GM19023 (cell line): ENCODE data around the gene MYADML2.
"Not testable (repeated sequence)": the region's sequence is repeated elsewhere in the genome, so short reads cannot be mapped to it uniquely, and the experiment has no call there.

Experiments used
- ATAC-seq: cut with Tn5 transposase; IDR thresholded peaks from one replicate; pipeline ENCODE4 v1.9.1; 2021; ENCODE audit warnings: mild to moderate bottlenecking, moderate library complexity; ENCODE audit not compliant: unreplicated experiment

MYADML2 gene

DNA sequence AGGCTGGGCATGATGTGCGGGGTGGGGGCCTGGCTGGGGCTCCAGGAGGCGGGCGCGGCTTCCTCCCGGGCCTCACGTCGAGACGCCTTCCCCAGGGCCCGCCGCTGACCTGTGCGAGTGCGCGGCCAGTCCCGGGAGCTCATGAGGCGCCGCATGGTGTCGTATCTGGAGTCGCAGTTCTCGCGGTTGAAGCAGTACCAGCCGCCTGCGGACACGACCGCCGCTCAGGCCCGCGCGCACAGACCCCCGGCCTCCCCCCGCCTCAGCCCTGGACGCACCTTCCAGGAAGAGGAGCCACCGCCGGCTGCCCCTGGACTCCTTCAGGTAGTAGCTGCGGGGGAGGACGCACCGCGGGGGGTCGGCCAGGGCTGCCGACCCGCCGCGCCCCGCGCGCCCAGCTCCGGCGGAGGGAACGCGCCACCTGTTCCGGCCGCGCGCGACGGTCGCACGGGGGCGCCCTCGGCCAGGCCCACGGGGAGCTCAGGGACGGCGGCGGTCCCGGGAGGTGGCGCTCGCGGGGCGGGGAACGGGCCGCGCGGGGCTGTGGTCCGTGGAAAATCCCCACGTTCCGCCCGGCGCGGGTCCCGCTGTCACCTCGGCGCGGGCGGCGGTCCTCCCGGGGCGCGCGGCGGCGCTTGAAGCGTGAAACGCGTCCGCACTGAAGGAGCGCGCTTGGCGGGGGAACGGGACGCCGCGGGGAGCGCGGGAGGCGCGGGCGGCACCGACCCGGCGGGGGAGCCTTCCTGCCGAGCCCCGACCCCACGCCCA, 12.5 kb upstream of the MYADML2 start:
- ATAC-seq = peak; percentile 62

DNA sequence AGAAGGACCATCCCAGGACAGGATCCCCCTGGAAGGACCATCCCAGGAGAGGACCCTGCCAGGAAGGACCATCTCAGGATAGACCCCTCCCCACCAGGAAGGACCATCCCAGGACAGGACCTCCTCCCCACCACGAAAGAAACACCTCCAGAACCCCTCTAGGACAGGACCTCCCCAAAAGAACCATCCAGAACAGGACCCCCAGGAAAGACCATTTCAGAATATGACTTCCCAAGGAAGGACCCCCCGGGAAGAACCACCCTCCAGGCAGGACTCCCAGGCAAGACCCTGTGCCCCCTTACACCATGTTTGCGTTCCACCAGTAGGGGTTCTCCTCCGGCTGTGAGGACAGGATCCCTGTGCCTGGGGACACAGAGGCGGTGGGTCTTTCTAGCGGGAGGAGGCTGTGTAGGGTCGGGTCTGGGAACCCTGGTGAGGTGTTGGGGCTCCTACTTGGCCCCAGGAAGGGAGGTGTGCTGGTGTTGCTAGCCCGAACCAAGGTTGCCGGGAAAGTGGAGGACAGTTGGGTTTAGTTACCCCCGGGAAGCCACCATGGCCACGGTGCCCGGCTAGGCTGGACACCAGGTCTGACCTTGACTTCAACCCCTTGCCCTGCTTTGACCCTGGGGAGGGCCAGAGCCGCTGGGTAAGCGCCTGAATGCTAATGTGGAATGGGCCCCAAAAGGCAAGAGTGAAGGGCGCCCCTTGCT, 11.8 kb upstream of the MYADML2 start:
- ATAC-seq = no peak

DNA sequence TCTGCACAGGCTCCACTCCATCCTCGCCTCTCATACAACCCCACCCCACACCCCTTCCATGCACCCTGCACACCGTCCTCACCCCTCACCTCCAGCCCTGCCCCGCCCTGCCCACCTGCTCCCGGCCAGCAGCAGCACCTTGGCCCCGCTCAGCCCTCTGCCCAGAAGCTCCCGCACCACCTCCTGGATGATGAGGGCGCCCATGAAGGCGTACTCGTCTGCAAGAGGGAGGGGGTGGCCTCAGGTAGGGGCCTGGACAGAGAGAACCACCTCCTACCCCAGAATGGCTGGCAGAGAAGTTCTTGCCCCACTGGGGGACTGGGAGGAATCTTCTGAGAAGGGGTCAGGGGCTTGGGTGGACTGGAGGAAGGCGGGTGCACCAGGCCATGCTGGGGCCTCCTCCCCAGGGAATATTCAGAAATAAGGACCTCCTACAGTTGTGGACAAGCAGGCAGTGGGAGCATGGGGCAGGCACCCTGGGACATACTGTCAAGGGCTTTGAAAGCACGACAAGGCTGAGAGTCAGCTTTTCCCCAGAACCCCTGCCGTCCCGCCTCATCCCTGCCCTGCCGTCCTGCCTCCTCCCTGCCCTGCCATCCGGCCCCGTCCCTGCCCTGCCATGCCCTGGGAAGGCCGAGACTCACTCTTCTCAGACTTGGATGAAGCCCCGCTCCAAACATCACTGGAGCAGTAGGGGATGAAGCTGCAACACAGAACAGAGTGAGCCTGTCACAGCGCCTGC, 10.8 kb upstream of the MYADML2 start:
- no peak for ATAC-seq

DNA sequence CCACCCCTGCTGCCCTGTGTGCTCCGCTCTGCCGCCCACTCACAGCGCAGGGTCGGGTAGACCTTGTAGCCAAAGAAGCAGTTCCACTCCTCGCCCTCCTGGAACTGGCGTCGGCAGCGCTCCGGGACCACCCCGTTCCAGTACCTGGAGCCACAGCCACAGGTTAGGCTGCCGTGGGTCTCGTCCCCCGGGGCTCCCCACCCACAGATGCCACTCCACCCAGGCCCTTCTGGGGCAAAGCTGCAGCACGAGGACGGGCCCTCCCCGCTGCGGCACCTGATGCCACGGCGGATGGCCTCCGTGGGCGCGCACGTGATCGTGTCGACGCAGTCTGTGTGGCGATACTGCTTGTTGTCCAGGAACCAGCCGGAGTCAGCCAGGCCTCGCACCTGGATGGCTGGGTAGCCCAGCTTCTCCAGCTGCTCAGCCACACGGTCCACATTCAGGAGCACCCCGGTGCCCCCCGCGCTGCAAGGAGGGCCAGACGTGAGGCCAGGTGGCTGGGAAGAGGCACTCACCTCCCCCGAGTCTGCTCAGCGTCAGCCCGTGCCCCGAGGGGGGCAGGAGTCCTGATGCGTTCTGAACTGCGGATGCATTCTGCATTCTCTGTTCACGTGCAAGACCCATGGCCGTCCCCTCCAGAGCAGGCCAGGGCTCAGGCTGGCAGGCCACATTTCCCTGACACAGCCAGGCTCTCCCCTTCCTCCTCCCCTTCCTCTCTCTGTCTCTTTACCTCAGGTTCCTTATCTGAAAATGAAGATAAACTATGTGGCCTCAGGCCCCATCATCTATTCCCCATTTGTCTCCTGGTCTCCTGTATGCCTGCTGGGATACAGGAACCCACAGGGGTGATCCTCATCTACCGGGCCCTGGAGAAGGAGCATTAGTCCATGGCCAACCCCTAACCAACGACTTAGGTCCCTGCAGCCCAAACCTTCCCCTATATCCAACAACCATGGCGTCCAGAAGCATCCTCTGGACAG, 9.9 kb upstream of the MYADML2 start:
- no peak for ATAC-seq

DNA sequence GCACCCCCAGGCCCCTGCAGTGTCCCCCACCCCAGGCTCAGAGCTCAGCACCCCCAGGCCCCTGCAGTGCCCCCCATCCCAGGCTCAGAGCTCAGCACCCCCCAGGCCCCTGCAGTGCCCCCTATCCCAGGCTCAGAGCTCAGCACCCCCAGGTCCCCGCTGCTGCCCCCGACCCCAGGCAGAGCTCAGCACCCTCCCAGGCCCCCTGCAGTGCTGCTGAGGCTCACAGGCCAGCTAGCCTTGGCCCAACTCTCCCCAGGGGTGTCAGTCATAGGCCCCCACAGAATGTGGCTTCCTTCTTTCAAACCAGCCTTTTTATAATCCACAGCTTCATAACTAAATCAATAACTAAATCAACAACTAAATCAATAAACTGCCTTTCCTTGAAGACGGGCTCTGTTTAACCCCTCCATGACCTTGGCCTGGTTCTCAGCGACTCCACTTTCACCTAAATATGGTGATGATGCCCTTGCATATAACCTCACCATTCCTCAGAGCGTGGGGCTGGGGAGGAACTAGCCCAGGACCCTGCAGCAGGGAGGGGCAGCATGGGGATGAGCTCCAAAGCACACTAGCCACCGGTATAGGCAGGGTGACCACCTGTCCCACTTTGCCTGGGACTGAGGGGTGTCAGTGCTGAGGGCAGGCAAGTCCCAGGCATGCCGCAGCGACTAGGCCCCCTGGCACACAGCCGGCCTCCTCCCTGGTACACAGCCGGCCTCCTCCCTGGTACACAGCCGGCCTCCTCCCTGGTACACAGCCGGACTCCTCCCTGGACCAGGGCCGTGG, 8.9 kb upstream of the MYADML2 start:
- ATAC-seq = no peak

DNA sequence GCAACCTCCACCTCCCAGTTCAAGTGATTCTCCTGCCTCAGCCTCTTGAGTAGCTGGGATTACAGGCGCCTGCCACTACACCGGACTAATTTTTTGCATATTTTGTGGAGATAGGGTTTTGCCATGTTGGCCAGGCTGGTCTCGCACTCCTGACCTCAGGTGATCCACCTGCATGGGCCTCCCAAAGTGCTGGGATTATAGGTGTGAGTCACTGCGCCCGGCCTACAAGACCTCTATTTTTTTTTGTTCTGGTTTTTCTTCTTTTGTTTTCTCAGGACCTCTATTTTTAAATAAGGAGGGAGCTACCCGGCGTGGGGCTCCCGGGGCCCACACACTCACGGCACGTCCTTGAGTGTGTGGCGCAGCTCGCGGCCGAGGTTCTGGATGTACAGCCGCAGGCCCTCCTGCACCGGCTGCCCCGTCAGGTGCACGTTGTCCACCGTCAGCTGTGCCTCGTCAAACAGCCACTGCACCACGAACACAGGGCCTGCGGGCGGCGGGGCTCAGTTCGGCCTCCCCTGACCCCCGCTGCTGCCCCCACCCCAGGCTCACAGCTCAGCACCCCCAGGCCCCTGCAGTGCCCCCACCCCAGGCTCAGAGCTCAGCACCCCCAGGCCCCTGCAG, 8.1 kb upstream of the MYADML2 start:
- ATAC-seq = no peak

DNA sequence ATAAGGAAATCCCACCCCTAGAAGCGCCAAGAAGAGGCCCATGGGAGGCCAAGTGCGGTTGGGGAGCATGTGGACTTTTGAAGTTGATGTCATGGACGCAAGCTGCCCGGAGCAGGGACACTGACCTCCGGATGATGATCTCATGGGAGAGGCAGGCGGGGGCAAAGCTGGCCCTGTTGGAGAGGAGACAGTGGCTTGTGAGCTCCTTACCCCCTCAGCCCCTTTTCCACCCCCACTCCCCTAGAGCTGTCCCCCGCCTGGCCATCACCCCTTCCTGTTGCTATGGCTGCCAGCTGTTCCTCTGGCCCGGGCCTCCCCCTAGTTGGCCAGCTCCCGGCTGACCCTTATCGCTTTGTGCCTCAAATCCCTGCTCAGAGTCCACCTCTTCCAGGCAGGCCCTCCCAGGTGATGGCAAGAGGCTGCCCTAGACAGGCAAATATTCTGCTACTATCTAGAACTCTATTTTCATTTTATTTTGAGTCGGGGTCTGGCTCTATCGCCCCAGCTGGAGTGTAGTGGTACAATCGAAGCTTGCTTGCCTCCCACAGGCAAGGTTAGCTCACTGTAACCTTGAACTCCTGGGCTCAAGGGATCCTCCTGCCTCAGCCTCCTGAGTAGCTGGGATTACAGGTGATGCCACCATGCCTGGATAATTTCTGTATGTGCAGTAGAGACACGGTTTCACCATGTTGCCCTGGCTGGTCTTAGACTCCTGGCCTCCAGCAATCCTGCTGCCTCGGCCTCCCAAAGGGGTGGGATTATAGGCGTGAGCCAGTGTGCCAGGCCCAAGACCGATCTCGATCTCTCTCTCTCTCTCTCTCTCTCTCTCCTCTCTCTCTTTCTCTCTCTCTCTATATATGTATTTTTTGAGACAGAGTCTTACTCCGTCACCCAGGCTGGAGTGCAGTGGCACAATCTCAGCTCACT, 7.4 kb upstream of the MYADML2 start:
- no peak for ATAC-seq

DNA sequence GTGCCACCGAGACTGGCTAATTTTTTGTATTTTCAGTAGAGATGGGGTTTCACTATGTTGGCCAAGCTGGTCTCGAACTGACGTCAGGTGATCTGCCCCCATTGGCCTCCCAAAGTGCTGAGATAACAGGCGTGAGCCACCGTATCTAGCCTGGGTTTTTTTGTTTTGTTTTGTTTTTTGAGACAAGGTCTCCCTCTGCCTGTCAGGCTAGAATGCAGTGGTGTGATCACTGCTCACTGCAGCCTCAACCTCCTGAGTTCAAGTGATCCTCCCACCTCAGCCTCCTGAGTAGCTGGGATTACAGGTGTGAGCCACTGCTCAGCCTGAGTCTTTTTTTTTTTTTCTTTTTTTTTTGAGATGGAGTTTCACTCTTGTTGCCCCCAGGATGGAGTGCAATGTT, 6.4 kb upstream of the MYADML2 start:
- not testable (repeated sequence) for ATAC-seq

DNA sequence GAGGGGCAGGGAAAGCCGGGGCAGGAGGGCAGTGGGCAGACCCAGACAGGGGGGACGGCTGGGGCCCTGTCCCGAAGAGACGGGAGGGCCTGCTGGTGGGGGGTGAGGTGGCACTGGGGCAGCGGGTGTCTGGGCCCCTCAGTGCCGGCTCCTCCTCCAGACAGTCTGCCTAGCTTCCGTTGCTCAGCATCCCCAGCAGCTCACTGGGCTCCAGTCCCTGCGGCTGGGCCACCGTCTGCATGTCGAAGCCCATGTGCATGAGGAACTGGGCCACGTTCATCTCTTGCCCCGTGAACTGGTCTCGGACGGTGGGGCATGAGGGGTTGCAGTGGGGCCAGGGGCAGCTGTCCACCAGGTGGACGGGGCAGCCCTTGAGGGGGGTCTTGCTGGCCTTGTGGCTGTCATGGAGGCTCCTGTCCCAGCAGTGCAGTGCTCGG, 5.8 kb upstream of the MYADML2 start:
- no peak for ATAC-seq

DNA sequence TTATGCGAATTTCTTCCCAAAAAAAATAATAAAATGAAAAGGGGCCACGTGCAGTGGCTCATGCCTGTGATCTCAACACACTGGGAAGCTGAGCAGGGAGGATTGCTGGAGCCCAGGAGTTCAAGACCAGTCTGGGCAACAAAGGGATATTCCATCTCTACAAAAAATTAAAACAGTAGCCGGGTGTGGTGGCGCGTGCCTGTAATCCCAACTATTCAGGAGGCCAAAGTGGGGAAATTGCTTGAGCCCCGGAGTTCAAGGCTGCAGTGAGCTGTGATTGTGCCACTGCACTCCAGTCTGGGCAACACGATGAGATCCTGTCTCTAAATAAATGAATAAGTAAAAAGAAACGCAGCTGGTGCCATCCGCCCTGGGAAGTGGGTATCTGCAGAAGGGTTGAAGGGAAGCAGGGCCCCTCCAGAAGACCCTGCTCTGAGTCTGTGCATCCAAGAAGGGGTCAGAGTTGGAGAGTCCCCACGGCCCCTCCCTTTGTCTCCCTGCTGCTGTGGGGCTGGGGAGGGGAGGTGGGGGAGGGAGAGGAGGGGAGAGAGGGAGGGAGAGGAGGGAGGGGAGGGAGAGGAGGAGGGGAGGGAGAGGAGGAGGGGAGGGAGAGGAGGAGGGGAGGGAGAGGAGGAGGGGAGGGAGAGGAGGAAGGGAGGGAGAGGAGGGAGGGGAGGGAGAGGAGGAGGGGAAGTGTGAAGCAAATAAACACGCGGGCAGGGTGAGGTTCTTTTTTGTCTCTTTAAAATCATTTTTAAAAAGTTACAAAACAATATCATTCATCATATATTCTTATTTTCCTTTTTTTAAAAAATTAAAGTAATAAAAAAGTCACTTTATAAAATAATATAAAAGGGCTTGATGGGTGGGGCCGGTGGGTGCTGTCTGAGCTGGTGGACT, 5.0 kb upstream of the MYADML2 start:
- no peak for ATAC-seq

DNA sequence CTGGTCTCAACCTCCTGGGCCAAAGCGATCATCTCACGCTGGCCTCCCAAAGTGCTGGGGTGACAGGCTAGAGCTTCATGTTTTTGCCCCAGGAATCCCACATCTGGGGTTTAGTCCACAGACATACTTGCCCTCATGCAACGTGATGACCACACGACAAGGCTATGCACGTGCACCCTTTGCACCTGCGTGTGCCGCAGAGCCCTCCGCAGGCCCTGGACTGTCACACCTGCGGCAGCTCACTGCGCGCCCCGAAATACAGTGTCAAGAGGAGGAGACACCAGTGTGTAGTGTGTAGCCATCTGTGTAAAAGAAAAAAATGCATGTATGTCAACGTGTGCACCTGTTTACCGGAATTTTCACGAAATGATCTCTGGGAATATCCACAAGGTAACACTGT, 3.5 kb upstream of the MYADML2 start:
- ATAC-seq = no peak

DNA sequence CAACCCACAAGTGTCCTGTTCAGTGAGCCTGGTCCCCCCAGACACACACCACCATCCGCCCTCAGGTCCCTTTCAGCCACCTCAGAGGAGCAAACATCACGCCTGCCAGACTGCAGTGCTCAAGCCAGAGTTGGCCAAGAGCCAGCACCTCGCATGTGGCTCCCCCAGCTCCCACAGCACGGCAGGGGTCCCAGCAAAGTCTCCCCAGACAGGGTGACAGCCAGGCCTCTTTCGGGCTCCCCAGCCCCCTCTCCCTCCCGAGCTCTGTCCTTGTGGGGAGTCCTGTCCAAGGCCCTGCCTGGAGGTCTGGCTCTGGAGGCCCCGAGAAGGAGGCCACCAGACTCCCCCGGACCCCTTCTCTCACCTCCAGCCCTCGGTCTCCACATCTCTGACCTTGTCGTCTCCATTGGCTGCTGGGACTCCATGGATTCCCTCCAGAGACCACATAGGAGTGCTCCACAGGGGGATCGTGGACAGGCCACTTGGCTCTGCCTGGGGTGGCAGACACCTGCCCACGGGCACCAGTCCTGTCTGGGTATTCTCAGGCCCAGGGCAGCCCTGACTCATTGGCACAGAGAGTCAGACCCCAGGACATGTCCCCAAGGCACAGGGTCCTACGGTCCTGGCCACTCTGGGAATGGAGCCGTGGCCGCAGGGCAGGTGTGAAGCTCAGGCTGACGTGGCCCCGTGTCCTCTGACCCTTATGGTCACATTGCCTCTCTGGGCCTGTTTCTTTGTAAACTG, 1.8 kb upstream of the MYADML2 start:
- no peak for ATAC-seq

DNA sequence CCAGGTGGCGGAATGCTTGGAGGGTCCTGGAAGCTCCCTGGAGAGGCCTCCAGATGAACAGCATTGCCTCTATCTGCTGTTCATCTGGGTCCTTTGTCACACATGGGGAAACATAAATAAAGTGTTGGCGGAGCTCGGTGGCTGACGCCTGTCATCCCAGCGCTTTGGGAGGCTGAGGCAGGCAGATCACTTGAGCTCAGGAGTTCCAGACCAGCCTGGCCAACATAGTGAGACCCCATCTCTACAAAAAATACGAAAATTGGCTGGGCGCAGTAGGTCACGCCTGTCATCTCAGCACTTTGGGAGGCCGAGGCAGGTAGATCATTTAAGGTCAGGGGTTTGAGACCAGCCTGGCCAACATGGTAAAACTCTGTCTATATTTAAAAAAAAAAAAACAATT, 2.2 kb downstream of the MYADML2 start:
- no peak for ATAC-seq

DNA sequence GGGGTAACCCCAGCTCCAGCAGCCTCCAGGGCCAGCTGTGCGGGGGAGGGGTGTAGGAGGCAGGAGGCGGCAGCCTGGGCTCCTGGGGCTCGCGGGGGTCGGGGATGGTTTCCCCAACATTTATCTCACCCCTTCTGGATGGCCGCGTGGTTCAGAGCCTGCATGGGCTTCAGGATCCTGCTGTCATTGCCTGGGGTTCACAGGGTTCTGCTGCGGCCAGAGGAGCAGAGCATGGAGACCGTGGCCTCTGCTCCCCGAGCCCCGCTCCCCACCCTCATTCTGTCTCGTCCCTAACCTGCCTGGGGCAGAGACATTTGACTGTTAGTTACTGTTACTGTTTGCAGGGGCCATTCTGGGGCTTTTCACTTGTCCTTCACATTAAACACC, 4.9 kb downstream of the MYADML2 start:
- ATAC-seq = no peak

DNA sequence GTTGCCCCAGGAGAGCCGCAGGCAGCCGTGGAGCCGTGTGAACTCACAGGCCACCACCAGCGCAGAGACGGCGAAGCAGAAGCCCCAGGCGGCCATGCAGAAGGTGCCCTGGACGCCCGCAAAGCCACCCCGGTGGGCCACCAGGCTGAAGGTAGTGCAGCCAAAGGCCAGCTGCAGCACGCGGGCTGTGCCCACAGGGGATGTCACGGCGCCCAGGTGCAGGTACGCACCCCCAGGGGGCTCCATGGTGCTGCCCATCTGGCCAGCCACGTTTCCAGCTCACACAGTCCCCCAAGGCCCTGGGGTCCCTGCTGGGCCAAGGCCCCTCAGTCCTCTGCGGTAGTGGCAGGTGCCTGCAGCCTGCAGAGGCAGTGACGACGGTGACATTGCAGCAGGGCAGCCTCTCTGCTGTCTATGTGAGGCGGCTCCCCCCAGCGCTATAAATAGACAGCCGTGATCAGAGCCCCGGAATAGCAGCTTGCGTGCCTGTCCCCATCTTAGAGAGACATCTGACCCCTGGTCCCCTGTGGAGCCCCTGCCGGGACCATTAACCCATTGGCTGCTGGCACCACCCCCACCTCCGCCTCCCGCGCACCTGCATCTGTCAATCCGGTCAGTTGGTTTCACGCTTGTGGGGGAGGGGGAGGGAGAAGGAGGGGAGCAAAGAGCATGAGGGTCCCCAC, 5.4 kb downstream of the MYADML2 start:
- ATAC-seq = no peak
